ENCODE data around the gene ITGB1. TPM values are rescaled to one million over a fixed set of nuclear protein-coding genes. Genes with fewer than 3 reads are reported as not detected.
A peak's percentile ranks its signal among the peaks of the same experiment; 100 is the strongest.
"Not testable (repeated sequence)": the region's sequence is repeated elsewhere in the genome, so short reads cannot be mapped to it uniquely, and the experiment has no call there.

The ITGB1 gene
- total and polyA plus RNA-seq, 2 experiments from 2014 or later = 3,297 to 5,235 TPM

DNA sequence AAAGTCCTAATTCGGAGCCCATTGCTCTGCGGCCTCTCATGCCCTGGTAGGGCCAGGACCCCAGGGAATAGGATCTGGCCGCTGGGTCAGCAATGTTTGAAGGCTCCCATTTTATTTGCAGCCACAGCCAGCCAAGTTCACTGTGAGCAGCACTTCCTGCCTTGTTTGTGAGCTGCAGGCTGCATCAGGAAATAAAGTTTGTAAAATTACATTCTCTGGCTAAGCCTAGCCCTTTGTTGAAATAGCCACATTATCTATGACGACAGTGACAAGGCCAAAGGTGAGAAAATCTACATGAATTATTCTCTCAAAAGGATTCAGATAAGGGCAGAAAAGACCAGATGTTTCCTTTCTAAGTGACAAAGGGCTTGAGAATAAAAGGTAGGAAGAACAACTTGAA is 23.7 kb upstream of the ITGB1 start:
- H3K4me2 ChIP-seq (ENCODE audit: unreplicated experiment) = peak overlapping the region; percentile 92
- peak overlapping the region; percentile 96 for H3K9ac ChIP-seq
- peak overlapping the region; percentile 100 for H3K27ac ChIP-seq
- H4K20me1 ChIP-seq (ENCODE audit: insufficient read depth) = no peaks in the 10 kb centered on the region
- H3K4me3 ChIP-seq = peak overlapping the region; percentile 68
- DNase-seq = peak; percentile 56
- WGBS, 2 experiments (ENCODE audit: low coverage in 1 of 2, low lambda C conversion rate in 2 of 2, missing lambda C conversion rate in 2 of 2) = 48 to 60% methylated on average over 4 of the region's 4 CpGs
- no peak overlapping the region for H2AFZ ChIP-seq
- H3K27me3 ChIP-seq (replicated peaks; ENCODE audit: insufficient read depth) = no peaks in the 10 kb centered on the region
- H3K9me3 ChIP-seq (ENCODE audit: low read depth) = no peaks in the 10 kb centered on the region
- H3K36me3 ChIP-seq (ENCODE audit: low read depth) = no peaks in the 10 kb centered on the region
- H3K9me2 ChIP-seq (ENCODE audit: insufficient read depth) = no peaks in the 10 kb centered on the region
- no peak for TF ChIP-seq EZH2 (IDR thresholded peaks at IDR 0.05; ENCODE audit: insufficient read depth, poor library complexity, severe bottlenecking)
- TF ChIP-seq EZH2phosphoT487 (IDR thresholded peaks at IDR 0.05; ENCODE audit: insufficient read depth, low read depth) = no peak
- peaks cover 19% of the 10 kb centered on the region for H3K79me2 ChIP-seq (ENCODE audit: insufficient read depth)
- in situ Hi-C loops (cut with MboI) = no loop called here
- peaks cover 76% of the 10 kb centered on the region for H3F3A ChIP-seq (ENCODE audit: insufficient read depth)
- H3K4me1 ChIP-seq (ENCODE audit: insufficient read depth) = peaks cover 72% of the 10 kb centered on the region

DNA sequence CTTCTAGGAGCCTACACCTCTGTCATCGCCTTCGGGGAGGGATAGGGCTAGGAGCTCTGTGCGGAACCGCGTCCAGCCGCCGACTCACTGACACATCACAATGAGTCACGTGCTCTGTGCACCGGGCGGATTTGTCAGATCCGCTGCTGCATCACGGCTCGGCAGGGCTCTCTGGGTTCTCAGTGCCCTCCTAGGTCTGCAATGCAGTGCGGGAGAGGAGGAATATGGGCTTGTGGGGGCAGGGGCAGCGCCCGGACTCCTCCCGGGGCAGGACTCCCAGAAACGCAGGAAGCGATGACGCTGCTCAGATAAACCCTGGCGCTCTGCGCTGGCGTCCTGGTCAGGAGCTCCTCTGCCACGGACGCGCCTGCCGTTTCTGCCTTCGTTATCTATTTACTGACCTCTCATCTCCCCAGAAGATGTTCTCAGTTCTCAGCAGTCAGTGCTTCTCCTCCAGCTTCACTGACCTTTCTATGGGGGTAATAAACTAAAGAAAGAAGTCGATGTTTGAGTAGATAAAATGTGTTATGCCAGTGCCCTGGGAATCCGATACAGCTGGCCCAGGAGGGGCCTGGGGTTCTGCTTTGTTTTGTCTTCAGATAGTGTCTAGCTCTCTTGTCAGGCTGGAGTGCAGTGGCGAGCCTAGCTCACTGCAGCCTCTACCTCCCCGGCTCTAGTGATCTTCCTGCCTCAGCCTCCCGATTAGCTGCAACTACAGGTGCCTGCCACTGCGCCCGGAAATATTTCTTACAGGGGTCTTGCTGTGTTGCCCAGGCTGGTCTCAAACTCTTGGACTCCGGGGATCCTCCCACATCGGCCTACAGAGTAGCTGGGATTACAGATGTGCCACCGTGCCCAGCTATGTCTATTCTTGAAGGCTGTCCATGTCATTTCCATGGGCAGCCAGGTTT is 22.8 kb upstream of the ITGB1 start:
- H3K9ac ChIP-seq = peak overlapping the region; percentile 96
- peak overlapping the region; percentile 100 for H3K27ac ChIP-seq
- no peaks in the 10 kb centered on the region for H3K36me3 ChIP-seq (ENCODE audit: low read depth)
- 0 out of 2 replicates have a peak overlapping the region, but pooled peaks have one; percentile 12 for H2AFZ ChIP-seq
- no peaks in the 10 kb centered on the region for H3K27me3 ChIP-seq (replicated peaks; ENCODE audit: insufficient read depth)
- TF ChIP-seq EZH2 (IDR thresholded peaks at IDR 0.05; ENCODE audit: insufficient read depth, poor library complexity, severe bottlenecking) (no peak), EZH2phosphoT487 (IDR thresholded peaks at IDR 0.05; ENCODE audit: insufficient read depth, low read depth) (no peak)
- in situ Hi-C loops (cut with MboI) = no loop called here
- peak; percentile 100 for DNase-seq
- WGBS, 2 experiments (ENCODE audit: low coverage in 1 of 2, low lambda C conversion rate in 2 of 2, missing lambda C conversion rate in 2 of 2) = 6 to 7% methylated on average over 37 to 38 of the region's 38 CpGs
- peaks cover 70% of the 10 kb centered on the region for H3F3A ChIP-seq (ENCODE audit: insufficient read depth)
- H3K4me2 ChIP-seq (ENCODE audit: unreplicated experiment) = peak overlapping the region; percentile 92
- no peaks in the 10 kb centered on the region for H3K9me3 ChIP-seq (ENCODE audit: low read depth)
- H4K20me1 ChIP-seq (ENCODE audit: insufficient read depth) = no peaks in the 10 kb centered on the region
- H3K9me2 ChIP-seq (ENCODE audit: insufficient read depth) = no peaks in the 10 kb centered on the region
- H3K4me1 ChIP-seq (ENCODE audit: insufficient read depth) = peaks cover 63% of the 10 kb centered on the region
- peak overlapping the region; percentile 68 for H3K4me3 ChIP-seq
- H3K79me2 ChIP-seq (ENCODE audit: insufficient read depth) = peaks cover 14% of the 10 kb centered on the region

DNA sequence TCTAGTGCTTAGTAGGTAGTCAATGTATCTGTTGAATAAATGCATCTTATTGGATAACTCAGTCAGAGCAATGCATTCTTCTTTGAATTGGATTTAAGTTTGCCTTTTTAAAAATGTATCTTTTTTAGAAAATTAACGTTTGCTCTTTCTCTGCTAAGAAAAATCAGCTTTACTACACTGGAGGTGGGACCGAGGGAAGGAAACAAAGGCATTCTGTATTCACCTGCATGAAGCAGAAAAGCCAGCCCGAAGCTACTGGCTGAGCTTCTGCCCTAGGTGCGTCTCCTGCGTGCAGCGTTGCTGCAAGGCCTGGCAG is 22.2 kb upstream of the ITGB1 start:
- 0% methylated on average over 6 of the region's 6 CpGs for WGBS, 2 experiments (ENCODE audit: low coverage in 1 of 2, low lambda C conversion rate in 2 of 2, missing lambda C conversion rate in 2 of 2)
- peaks cover 11% of the 10 kb centered on the region for H3K79me2 ChIP-seq (ENCODE audit: insufficient read depth)
- DNase-seq = no peak
- H3F3A ChIP-seq (ENCODE audit: insufficient read depth) = peaks cover 64% of the 10 kb centered on the region
- no peaks in the 10 kb centered on the region for H4K20me1 ChIP-seq (ENCODE audit: insufficient read depth)
- 0 out of 2 replicates have a peak overlapping the region, but pooled peaks have one; percentile 12 for H2AFZ ChIP-seq
- no peaks in the 10 kb centered on the region for H3K36me3 ChIP-seq (ENCODE audit: low read depth)
- H3K9me3 ChIP-seq (ENCODE audit: low read depth) = no peaks in the 10 kb centered on the region
- no peaks in the 10 kb centered on the region for H3K9me2 ChIP-seq (ENCODE audit: insufficient read depth)
- in situ Hi-C loops (cut with MboI) = no loop called here
- H3K27me3 ChIP-seq (replicated peaks; ENCODE audit: insufficient read depth) = no peaks in the 10 kb centered on the region
- TF ChIP-seq EZH2phosphoT487 (IDR thresholded peaks at IDR 0.05; ENCODE audit: insufficient read depth, low read depth) (no peak), EZH2 (IDR thresholded peaks at IDR 0.05; ENCODE audit: insufficient read depth, poor library complexity, severe bottlenecking) (no peak)
- peak overlapping the region; percentile 62 for H3K4me3 ChIP-seq
- H3K27ac ChIP-seq = peak overlapping the region; percentile 100
- peak overlapping the region; percentile 92 for H3K4me2 ChIP-seq (ENCODE audit: unreplicated experiment)
- H3K4me1 ChIP-seq (ENCODE audit: insufficient read depth) = peaks cover 56% of the 10 kb centered on the region
- H3K9ac ChIP-seq = peak overlapping the region; percentile 96

DNA sequence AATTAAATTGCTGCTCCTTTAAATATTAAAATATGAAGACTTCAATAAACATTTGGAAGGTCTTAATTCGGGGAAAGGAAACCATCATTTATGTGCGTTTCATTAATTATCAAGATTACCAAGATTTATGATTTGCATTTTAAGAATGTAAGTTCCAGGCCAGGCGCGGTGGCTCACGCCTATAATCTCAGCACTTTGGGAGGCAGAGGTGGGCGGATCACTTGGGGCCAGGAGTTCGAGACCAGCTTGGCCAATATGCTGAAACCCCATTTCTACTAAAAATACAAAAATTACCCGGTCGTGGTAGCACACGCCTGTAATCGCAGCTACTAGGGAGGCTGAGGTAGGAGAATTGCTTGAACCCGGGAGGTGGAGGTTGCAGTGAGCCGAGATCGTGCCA is 21.7 kb upstream of the ITGB1 start:
- Histone ChIP-seq H3K4me3 (peak overlapping the region; percentile 62), H3K9ac (peak overlapping the region; percentile 96), H3K4me2 (ENCODE audit: unreplicated experiment) (peak overlapping the region; percentile 92), H3F3A (ENCODE audit: insufficient read depth) (peaks cover 59% of the 10 kb centered on the region), H3K27ac (peak overlapping the region; percentile 100), H3K4me1 (ENCODE audit: insufficient read depth) (peaks cover 52% of the 10 kb centered on the region)
- H3K9me3 ChIP-seq (ENCODE audit: low read depth); H4K20me1 ChIP-seq (ENCODE audit: insufficient read depth); H3K27me3 ChIP-seq (replicated peaks; ENCODE audit: insufficient read depth); H3K9me2 ChIP-seq (ENCODE audit: insufficient read depth); in situ Hi-C loops (cut with MboI); H3K79me2 ChIP-seq (ENCODE audit: insufficient read depth); H3K36me3 ChIP-seq (ENCODE audit: low read depth); H2AFZ ChIP-seq: not testable (repeated sequence)
- peak; percentile 45 for DNase-seq
- 23% methylated on average over 14 of the region's 14 CpGs for whole genome bisulfite sequencing, 2 experiments (ENCODE audit: low coverage in 1 of 2, low lambda C conversion rate in 2 of 2, missing lambda C conversion rate in 2 of 2)
